OCI-LY7 (cell line): ENCODE data around the gene DDX42. TPM values are rescaled to one million over a fixed set of nuclear protein-coding genes. Genes with fewer than 3 reads are reported as not detected.

Source experiments
- BruUV-seq: library from RNA; stranded (reverse); fragments of 400-500 nt; replicated peaks from 2 replicates; lab custom pipeline; 2021; lab: Mats Ljungman, UMichigan
- CTCF ChIA-PET: fragments of 300-600 bp; sonication (Branson Sonifier 250); formaldehyde crosslinking; loops from one replicate; lab custom pipeline; 2022; ENCODE audit warnings: antibody characterized with exemption; ENCODE audit not compliant: unreplicated experiment; lab: Charles Lee
- POLR2A ChIA-PET: fragments of 300-600 bp; sonication (Branson Sonifier 250); formaldehyde crosslinking; loops from one replicate; lab custom pipeline; 2022; ENCODE audit warnings: antibody characterized with exemption; lab: Charles Lee
- DNase-seq: peaks from one replicate; pipeline ENCODE4 v3.0.0-alpha.2; 2015; ENCODE audit warnings: low spot score
- H2AFZ ChIP-seq: fragments of 200-600 bp; sonication (generic), shearing (Covaris generic); 2 replicates; pipeline ENCODE4 v1.6.1; 2014; ENCODE audit warnings: mild to moderate bottlenecking, antibody characterized with exemption, low read length, moderate library complexity
- H3K27ac ChIP-seq: fragments of 200-600 bp; sonication (generic); 2 replicates; pipeline ENCODE4 v1.5.1; 2014; ENCODE audit warnings: mixed run types, low read depth, mild to moderate bottlenecking, moderate library complexity, low read length, inconsistent platforms; ENCODE audit not compliant: poor library complexity, severe bottlenecking
- H3K36me3 ChIP-seq: fragments of 200-600 bp; sonication (generic); 2 replicates; pipeline ENCODE4 v1.6.1; 2014; ENCODE audit warnings: mild to moderate bottlenecking, antibody characterized with exemption, low read length, moderate library complexity, mixed read lengths; ENCODE audit not compliant: insufficient read depth
- H3K4me1 ChIP-seq: fragments of 200-600 bp; sonication (generic); 2 replicates; pipeline ENCODE4 v1.5.1; 2014; ENCODE audit warnings: mild to moderate bottlenecking, low read length; ENCODE audit not compliant: insufficient read depth, poor library complexity, severe bottlenecking
- H3K4me2 ChIP-seq: fragments of 200-600 bp; sonication (generic); 2 replicates; pipeline ENCODE4 v1.6.1; 2014; ENCODE audit warnings: mild to moderate bottlenecking, low read length
- H3K4me3 ChIP-seq: fragments of 200-600 bp; sonication (generic); 2 replicates; pipeline ENCODE4 v1.5.1; 2014; ENCODE audit warnings: mild to moderate bottlenecking, low read depth, low read length; ENCODE audit not compliant: poor library complexity, severe bottlenecking
- H3K79me2 ChIP-seq: fragments of 200-600 bp; sonication (generic); 2 replicates; pipeline ENCODE4 v1.6.1; 2016; ENCODE audit warnings: low read depth, mild to moderate bottlenecking, low read length, moderate library complexity, mixed read lengths; ENCODE audit not compliant: insufficient read depth
- H3K9me2 ChIP-seq: fragments of 200-600 bp; sonication (generic); 2 replicates; pipeline ENCODE4 v1.6.1; 2016; ENCODE audit warnings: mild to moderate bottlenecking, low read length, mixed read lengths; ENCODE audit not compliant: insufficient read depth
- H3K9me3 ChIP-seq: fragments of 200-600 bp; sonication (generic); 2 replicates; pipeline ENCODE4 v1.6.1; 2014; ENCODE audit warnings: mild to moderate bottlenecking, mixed run types, low read length, mixed read lengths
- H4K20me1 ChIP-seq: fragments of 200-600 bp; sonication (generic); 2 replicates; pipeline ENCODE4 v1.6.1; 2014; ENCODE audit warnings: mild to moderate bottlenecking, antibody characterized with exemption, low read length, moderate library complexity, mixed read lengths; ENCODE audit not compliant: insufficient read depth
- CTCF ChIP-seq: fragments of 200-600 bp; sonication (generic); conservative IDR thresholded peaks from 2 replicates; pipeline ENCODE4 v1.5.1; 2014; ENCODE audit warnings: mild to moderate bottlenecking, antibody characterized with exemption, low read length, moderate library complexity, mixed read lengths
- EZH2phosphoT487 ChIP-seq: fragments of 200-600 bp; sonication (generic); IDR thresholded peaks from 2 replicates; pipeline ENCODE4 v1.6.1; 2018; ENCODE audit warnings: low read depth, borderline replicate concordance, mild to moderate bottlenecking, mixed run types, antibody characterized with exemption, low read length, moderate library complexity, mixed read lengths
- intact Hi-C: fragments of 100-400 bp; cut with micrococcal nuclease; formaldehyde crosslinking; loops from one replicate; pipeline ENCODE4 v1.10.0; 2022; ENCODE audit not compliant: unreplicated experiment
- total RNA-seq, 2 experiments: library from RNA; depleted of rRNA in 1 of 2; stranded (reverse); fragments of >200 nt in 1 of 2; shearing (Covaris generic) in 1 of 2; gene quantifications; 2 replicates each; pipeline ENCODE4 v1.2.3, GENCODE V29; 2014 to 2022

The DDX42 gene
- total RNA-seq, 2 experiments from 2014 or later = 85.1 to 145 TPM

- intact Hi-C loops = no loop called here
- no TSS peak for BruUV-seq
- TF ChIP-seq EZH2phosphoT487 (no peak), CTCF (no peak)
- no peak for DNase-seq
- ChIA-PET POLR2A (interaction anchor here (0.6 kb wide), 1 partner anchor 171 kb away, joined by 6 read pairs; no protein-coding TSS in a partner anchor), CTCF (interaction anchor here (1.5 kb wide), 1 partner anchor 18 kb away, joined by 4 read pairs; no protein-coding TSS in a partner anchor)
- no peaks in the 10 kb centered on the region for H4K20me1 ChIP-seq
- H3K79me2 ChIP-seq = no peaks in the 10 kb centered on the region
- H3K9me3 ChIP-seq = no peaks in the 10 kb centered on the region; the same call in 1 of the 2 replicates
- H3K9me2 ChIP-seq = no peaks in the 10 kb centered on the region
- H3K4me1 ChIP-seq = peaks cover 23% of the 10 kb centered on the region
- H3K36me3 ChIP-seq = no peaks in the 10 kb centered on the region
- no peak overlapping the region for H3K27ac ChIP-seq
- no peak overlapping the region for H3K4me2 ChIP-seq
- H3K4me3 ChIP-seq = no peak overlapping the region
- H2AFZ ChIP-seq = no peak overlapping the region
Measured at GRCh38 chr17:63847525-63848249, 73.7 kb downstream of the DDX42 start.

DNA sequence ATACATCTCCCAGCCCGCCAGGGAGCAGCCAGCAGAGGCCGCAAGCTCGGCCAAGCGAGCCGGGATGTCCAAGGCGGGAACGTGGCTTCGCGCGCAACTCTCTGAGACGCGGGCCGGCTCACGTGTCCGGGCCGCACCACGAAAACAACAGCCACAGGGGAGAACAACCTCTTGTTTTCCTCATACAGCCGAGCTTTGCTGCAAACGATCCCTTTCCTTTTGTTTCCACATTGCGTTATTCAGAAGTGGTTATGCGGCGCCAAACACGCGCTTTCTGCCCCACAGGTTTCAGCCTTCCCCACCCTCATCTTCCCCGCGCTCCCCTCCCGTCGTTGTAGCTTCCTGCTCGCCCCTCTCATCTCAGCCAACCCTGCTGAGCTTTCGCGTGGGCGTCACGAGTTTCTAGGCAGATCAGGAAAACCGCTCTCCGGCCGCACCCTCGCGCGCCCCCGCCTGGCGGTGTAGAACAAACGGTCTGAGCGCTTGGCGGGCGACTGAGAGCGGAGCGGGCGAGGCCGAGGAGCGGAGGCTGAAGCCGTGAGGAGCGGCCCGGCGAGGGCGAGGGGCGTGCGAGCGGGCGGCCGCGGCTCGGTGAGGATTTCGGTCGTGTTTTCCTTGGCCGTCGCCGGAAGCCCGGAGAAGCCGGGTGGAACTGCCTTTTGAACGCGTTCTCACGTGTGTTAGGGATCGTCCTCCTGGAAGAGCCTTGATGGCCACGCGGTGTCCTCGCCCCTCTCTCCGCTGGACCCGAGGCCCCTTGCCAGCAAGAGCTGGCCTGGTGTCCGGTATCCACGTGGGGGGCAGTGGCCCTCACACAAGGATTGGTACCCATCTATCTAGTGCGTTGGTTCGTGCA lies 75.1 kb downstream of the DDX42 start:
- H3K4me1 ChIP-seq = peaks cover 18% of the 10 kb centered on the region
- H3K36me3 ChIP-seq = no peaks in the 10 kb centered on the region
- peak; percentile 95 for DNase-seq
- BruUV-seq = no TSS peak
- H3K79me2 ChIP-seq = no peaks in the 10 kb centered on the region
- POLR2A ChIA-PET = no interaction called here
- intact Hi-C loops = no loop called here
- H3K4me2 ChIP-seq = peak overlapping the region; percentile 51; the same call in 1 of the 2 replicates
- H3K27ac ChIP-seq = peak overlapping the region; percentile 44
- no peaks in the 10 kb centered on the region; the same call in 1 of the 2 replicates for H3K9me3 ChIP-seq
- H4K20me1 ChIP-seq = no peaks in the 10 kb centered on the region
- CTCF ChIA-PET = interaction anchor here (1.0 to 1.5 kb wide), 2 partner anchors 17 to 43 kb away, joined by 3 to 4 read pairs; no protein-coding TSS in a partner anchor
- H2AFZ ChIP-seq = peak overlapping the region; percentile 77
- TF ChIP-seq EZH2phosphoT487 = no peak
- TF ChIP-seq CTCF = peak; percentile 85
- no peaks in the 10 kb centered on the region for H3K9me2 ChIP-seq
- H3K4me3 ChIP-seq = peak overlapping the region; percentile 22
